GM06990 (cell line): Measurements from ENCODE around the gene SMKR1.

Experiments used
- DNase-seq: peaks from one replicate; pipeline ENCODE4 v3.0.0-alpha.2; 2011; ENCODE audit not compliant: insufficient read length; ENCODE audit errors: extremely low read depth
- H3K27me3 ChIP-seq: replicated peaks from 2 replicates; pipeline ENCODE4 v1.6.0; 2011; ENCODE audit warnings: low read length; ENCODE audit not compliant: control insufficient read depth, insufficient read depth
- H3K36me3 ChIP-seq: 2 replicates; pipeline ENCODE4 v1.5.1; 2011; ENCODE audit warnings: low read length; ENCODE audit not compliant: control insufficient read depth, insufficient read depth
- H3K4me3 ChIP-seq: replicated peaks from 2 replicates; pipeline ENCODE4 v1.5.1; 2011; ENCODE audit warnings: low read depth, mild to moderate bottlenecking, control low read depth, low read length
- TF ChIP-seq, protein P1 (sequence below): IDR thresholded peaks from 2 replicates; pipeline ENCODE4 v1.5.1; 2011; ENCODE audit warnings: low read length, control low read depth, mild to moderate bottlenecking, inconsistent platforms; ENCODE audit not compliant: insufficient read depth, poor library complexity, severe bottlenecking

SMKR1 gene

DNA sequence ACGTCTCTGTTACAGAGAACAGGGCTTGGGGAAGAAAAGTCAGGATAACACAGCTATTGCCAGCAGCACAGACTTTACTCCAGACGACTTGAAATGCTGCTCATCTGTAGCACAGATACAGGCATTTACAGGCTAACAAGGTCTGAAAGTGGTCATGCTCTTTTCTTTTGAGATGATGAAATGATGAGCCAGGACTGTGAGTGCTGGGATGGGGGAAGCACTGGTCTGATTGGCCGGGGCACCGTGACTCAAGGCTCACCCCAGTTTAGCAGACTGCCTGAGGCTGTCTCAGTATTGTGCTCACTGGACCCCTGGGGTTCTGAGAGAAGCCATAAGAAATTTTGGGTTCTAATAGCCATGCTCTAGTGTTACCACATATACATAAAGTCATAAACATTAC is 12.4 kb downstream of the SMKR1 start:
- Histone ChIP-seq H3K27me3 (no peaks in the 10 kb centered on the region), H3K36me3 (no peaks in the 10 kb centered on the region), H3K4me3 (no peak overlapping the region)
- TF ChIP-seq, protein P1, sequence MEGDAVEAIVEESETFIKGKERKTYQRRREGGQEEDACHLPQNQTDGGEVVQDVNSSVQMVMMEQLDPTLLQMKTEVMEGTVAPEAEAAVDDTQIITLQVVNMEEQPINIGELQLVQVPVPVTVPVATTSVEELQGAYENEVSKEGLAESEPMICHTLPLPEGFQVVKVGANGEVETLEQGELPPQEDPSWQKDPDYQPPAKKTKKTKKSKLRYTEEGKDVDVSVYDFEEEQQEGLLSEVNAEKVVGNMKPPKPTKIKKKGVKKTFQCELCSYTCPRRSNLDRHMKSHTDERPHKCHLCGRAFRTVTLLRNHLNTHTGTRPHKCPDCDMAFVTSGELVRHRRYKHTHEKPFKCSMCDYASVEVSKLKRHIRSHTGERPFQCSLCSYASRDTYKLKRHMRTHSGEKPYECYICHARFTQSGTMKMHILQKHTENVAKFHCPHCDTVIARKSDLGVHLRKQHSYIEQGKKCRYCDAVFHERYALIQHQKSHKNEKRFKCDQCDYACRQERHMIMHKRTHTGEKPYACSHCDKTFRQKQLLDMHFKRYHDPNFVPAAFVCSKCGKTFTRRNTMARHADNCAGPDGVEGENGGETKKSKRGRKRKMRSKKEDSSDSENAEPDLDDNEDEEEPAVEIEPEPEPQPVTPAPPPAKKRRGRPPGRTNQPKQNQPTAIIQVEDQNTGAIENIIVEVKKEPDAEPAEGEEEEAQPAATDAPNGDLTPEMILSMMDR, result no peak
- no peak for DNase-seq

DNA sequence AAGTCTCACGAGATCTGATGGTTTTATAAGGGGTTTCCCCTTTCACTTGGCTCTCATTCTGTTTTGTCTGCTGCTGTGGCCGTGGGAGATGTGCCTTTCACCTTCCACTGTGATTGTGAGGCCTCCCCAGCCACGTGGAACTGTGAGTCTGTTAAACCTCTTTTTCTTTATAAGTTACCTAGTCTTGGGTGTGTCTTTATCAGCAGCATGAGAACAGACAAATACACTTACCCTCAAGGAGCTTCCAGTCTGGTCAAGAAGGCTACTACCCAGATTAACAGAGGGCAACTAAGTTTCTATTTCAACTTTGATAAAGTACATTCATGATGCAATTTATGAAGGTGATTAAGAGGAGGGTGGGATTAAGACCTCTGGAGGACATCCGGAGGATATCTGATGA is 13.1 kb downstream of the SMKR1 start:
- H3K27me3 ChIP-seq, result no peaks in the 10 kb centered on the region

DNA sequence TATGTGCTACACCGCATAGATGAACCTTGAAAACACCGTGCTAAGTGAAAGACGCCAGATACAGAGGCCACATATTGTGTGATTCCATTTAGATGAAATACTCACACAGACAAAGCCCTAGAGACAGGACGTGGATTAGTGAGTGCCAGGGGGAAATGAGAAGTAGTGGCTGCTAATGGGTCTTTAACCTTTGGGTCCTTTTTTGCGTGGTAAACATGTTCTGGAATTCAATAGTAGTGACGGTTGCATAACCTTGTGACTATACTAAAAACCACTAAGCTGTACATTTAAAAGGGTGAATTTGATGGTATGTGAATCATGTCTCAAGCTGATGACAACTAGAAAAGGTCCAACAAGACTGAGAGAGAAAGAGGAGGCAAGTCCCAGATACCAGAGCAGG is 15.6 kb downstream of the SMKR1 start:
- no peaks in the 10 kb centered on the region for H3K36me3 ChIP-seq
- H3K27me3 ChIP-seq, result no peaks in the 10 kb centered on the region; the same call in 1 of the 2 replicates
- no peak overlapping the region for H3K4me3 ChIP-seq
- TF ChIP-seq, protein P1, result no peak
- DNase-seq, result no peak

More for the DNA sequence above, 13.1 kb downstream of the SMKR1 start:
- TF ChIP-seq, protein P1, result no peak
- Histone ChIP-seq H3K36me3 (no peaks in the 10 kb centered on the region), H3K4me3 (no peak overlapping the region)
- no peak for DNase-seq

DNA sequence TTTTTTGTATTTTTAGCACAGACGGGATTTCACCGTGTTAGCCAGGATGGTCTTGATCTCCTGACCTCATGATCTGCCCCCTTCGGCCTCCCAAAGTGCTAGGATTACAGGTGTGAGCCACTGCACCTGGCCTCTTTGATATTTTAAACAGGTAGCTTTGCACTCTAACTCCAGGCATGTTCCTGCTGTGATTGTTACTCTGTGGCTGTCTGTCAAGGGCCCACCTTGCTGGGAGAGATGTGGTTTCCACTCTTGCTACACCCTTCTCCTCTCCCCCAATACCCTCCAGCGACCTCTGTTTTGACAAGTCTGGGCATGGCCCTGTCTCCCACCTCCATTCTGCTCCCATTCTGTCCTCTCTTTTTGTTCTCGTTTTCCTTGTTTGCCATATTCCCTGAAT is 17.1 kb downstream of the SMKR1 start:
- Histone ChIP-seq H3K27me3 (no peaks in the 10 kb centered on the region; the same call in 1 of the 2 replicates), H3K4me3 (no peak overlapping the region), H3K36me3 (no peaks in the 10 kb centered on the region)
- DNase-seq, result no peak
- TF ChIP-seq, protein P1, result no peak

DNA sequence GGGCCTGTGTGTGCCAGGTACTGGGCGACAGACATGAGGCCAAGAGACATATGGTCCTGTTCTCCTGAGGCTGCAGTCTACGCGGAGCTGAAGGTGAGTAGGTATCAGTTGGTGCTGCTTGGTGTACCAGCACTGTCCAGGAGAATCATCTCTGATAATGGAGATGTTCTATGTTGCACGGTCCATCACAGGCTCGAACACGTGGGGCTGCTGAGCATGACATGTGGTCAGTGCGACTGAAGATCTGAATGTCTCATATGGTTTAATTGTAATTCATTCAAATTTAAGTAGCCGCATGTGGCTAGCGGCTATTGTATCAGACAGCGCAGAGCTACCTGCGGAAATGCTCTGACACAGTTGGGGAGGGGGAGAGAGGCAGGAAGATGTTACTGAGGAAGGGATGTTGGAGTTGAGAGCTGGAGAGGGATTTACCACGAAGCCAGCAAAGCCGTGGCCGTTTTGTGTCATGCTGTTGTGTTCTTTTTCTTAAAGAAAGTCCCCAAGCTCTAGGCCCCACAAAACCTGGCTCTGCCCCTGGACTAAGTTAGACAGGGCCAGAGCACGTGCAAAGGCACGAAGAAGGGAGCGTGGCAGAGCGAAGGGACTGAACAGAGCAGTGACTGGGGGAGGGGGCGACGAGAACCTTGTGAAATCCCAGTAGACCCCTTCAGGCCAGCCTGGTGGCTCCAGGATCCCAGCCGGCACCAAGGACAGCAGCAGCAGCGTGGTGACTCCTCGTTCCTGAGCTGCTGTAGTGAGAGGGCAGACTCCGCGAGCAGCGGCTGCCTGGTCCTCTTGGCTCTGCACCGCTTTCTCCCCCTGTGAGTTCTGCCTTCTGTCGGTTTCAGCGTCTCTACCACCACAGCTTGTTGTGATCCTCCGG is 20.0 kb downstream of the SMKR1 start:
- DNase-seq, result no peak
- no peaks in the 10 kb centered on the region; the same call in 1 of the 2 replicates for H3K27me3 ChIP-seq
- H3K4me3 ChIP-seq, result no peak overlapping the region
- no peaks in the 10 kb centered on the region for H3K36me3 ChIP-seq
- TF ChIP-seq, protein P1, result no peak
